H1 (cell line): ENCODE data around the gene ARL2BP. TPM values are rescaled to one million over a fixed set of nuclear protein-coding genes. Genes with fewer than 3 reads are reported as not detected.

ENCODE experiments used
- FOSL1 ChIP-seq: IDR thresholded peaks from 2 replicates; pipeline ENCODE4 v1.6.1; 2011; ENCODE audit warnings: mild to moderate bottlenecking, low read depth, low read length, moderate library complexity; ENCODE audit not compliant: insufficient read depth
- KDM5A ChIP-seq: fragments of 200-600 bp; IDR thresholded peaks from 2 replicates; pipeline ENCODE4 v1.7.1; 2012; ENCODE audit warnings: mild to moderate bottlenecking, low read length, inconsistent platforms, mixed read lengths
- TEAD4 ChIP-seq: IDR thresholded peaks from 2 replicates; pipeline ENCODE4 v1.6.1; 2012; ENCODE audit warnings: low read depth, low read length, inconsistent platforms, mixed read lengths
- polyA plus RNA-seq, 7 experiments: library from polyadenylated mRNA; depleted of rRNA in 3 of 7; stranded (reverse) in 5 of 7; unstranded in 2 of 7; fragments of >200 nt in 5 of 7; fragments of 200-250 nt in 2 of 7; gene quantifications; 1 replicate in 5 of 7; 2 replicates in 1 of 7; 4 replicates in 1 of 7; pipeline versions ENCODE4 v1.2.1 to v1.2.3, GENCODE V29; 2011 to 2013; ENCODE audit warnings: missing spikeins in 2 of 7, mixed read lengths in 2 of 7
- total RNA-seq: library from RNA; stranded (reverse); fragmentation: NEBNext Ultra II Directional; extraction: Animal tissue kit (Norgen Biotek cat#: 25700); gene quantifications from 2 replicates; pipeline ENCODE4 v1.2.1, GENCODE V29; 2021
- TF ChIP-seq, protein P1 (sequence below): IDR thresholded peaks from 2 replicates; pipeline ENCODE4 v1.6.1; 2011; ENCODE audit warnings: low read depth, mild to moderate bottlenecking, low read length; ENCODE audit not compliant: insufficient read depth

ARL2BP gene
- total and polyA plus RNA-seq, 2 of the 8 experiments (the other 6 are each of a cell fraction or from before 2014, with no cell fraction given) = 13.6 to 18.3 TPM

- TF ChIP-seq, protein P1, sequence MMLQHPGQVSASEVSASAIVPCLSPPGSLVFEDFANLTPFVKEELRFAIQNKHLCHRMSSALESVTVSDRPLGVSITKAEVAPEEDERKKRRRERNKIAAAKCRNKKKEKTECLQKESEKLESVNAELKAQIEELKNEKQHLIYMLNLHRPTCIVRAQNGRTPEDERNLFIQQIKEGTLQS = no peak
- TF ChIP-seq FOSL1 (no peak), TEAD4 (no peak), KDM5A (no peak)
Measured at GRCh38 chr16:57224651-57225335, 20.3 kb upstream of the ARL2BP start (continued).
